Gastrocnemius medialis (tissue), 4 donors: ENCODE results near the gene PLA2G2A. TPM values are rescaled to one million over a fixed set of nuclear protein-coding genes. Genes with fewer than 3 reads are reported as not detected.

Experiments used
- ATAC-seq, 2 donors: fragments of 150-250 bp; one replicate each; pipeline ENCODE4 v1.9.1; 2016
- DNase-seq, 2 donors: peaks; one replicate each; pipeline ENCODE4 v3.0.0-alpha.2; 2019
- H3K27ac ChIP-seq, 4 donors: fragments of 200-600 bp; sonication (generic); 1 replicate in 1 of 4; 2 replicates in 3 of 4; pipeline ENCODE4 v1.5.1; 2016 to 2018; ENCODE audit warnings: mild to moderate bottlenecking in 2 of 4, moderate library complexity in 1 of 4
- H3K27me3 ChIP-seq, 3 donors: fragments of 200-600 bp; sonication (generic) in 2 of 3; 1 replicate in 1 of 3; 2 replicates in 2 of 3; pipeline versions ENCODE4 v1.5.1 to v1.6.0; 2016 to 2019; ENCODE audit warnings: mild to moderate bottlenecking in 1 of 3, moderate library complexity in 1 of 3
- H3K36me3 ChIP-seq, 2 donors: fragments of 200-600 bp; sonication (generic) in 1 of 2; one replicate each; pipeline ENCODE4 v1.5.1; 2017 to 2018
- H3K4me1 ChIP-seq, 2 donors: fragments of 200-600 bp; sonication (generic) in 1 of 2; one replicate each; pipeline ENCODE4 v1.5.1; 2016 to 2017; ENCODE audit warnings: mild to moderate bottlenecking in 2 of 2
- H3K4me3 ChIP-seq, 4 donors: fragments of 200-600 bp; sonication (generic) in 3 of 4; 1 replicate in 1 of 4; 2 replicates in 3 of 4; pipeline ENCODE4 v1.5.1; 2016 to 2019; ENCODE audit warnings: mild to moderate bottlenecking in 2 of 4
- H3K9me3 ChIP-seq, 3 donors: fragments of 200-600 bp; sonication (generic) in 2 of 3; 1 replicate in 1 of 3; 2 replicates in 2 of 3; pipeline ENCODE4 v1.5.1; 2016 to 2019
- POLR2A ChIP-seq, 2 donors: fragments of 450-650 bp; IDR thresholded peaks; one replicate each; pipeline ENCODE4 v1.6.1; 2017; ENCODE audit warnings: antibody characterized with exemption in 2 of 2, mild to moderate bottlenecking in 2 of 2, moderate library complexity in 2 of 2
- in situ Hi-C, 4 donors: fragments of 200-750 bp; cut with MboI; loops; one replicate each; pipeline versions ENCODE4 v1.15.0 to v1.8.0; 2017; ENCODE audit warnings: low sequenced_read_pairs in 4 of 4
- intact Hi-C: fragments of 100-400 bp; cut with DNase I; formaldehyde crosslinking; loops from one replicate; pipeline ENCODE4 v1.15.1; 2023; ENCODE audit warnings: low total_unique reads
- total RNA-seq, 4 donors: library from RNA; depleted of rRNA; stranded (reverse); fragments of >200 nt; gene quantifications; one replicate each; pipeline versions ENCODE4 v1.1.0 to v1.2.3, GENCODE V29; 2016
- TF ChIP-seq, protein P1 (sequence below), 5 experiments: fragments of 450-650 bp in 3 of 5; fragments of 200-600 bp in 2 of 5; sonication (generic) in 2 of 5; IDR thresholded peaks in 4 of 5; conservative IDR thresholded peaks in 1 of 5; 1 replicate in 4 of 5; 2 replicates in 1 of 5; pipeline ENCODE4 v1.5.1; 2016 to 2019; ENCODE audit warnings: antibody characterized with exemption in 5 of 5, mild to moderate bottlenecking in 3 of 5, moderate library complexity in 3 of 5

Gene PLA2G2A
- total RNA-seq, 4 donors from 2014 or later: 6.2 to 19.3 (median 13.6) TPM

DNA sequence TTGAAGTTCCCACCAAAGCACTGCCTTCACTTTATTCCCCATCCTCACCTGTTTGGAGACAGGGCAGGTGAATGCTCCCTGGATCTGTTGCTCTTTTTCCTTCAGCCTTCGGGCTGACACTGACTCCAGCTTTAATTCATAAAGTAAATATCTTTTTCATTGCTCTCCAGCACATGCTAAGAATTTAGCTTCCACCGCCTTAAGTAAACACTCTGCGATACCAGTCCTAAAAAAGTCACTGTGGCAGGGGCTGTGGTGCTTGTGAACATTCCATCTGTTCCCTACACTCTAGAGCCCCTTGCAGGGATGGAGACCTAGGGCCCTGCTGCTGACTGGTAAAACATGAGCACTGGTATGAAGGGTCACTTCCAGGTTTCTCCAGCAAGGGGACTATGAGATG lies 896 bp upstream of the PLA2G2A start:
- Histone ChIP-seq H3K9me3 (no peaks in the 10 kb centered on the region), H3K36me3 (no peaks in the 10 kb centered on the region), H3K4me1 (no peaks in the 10 kb centered on the region), H3K27me3 (peaks cover 0 to 3% (median 0%) of the 10 kb centered on the region in 3 donors), H3K27ac (no peak overlapping the region), H3K4me3 (no peak overlapping the region)
- intact Hi-C loops (no loop called here), in situ Hi-C loops (loop anchor here in 1 of 4 donors (10.0 kb wide), 1 partner anchor 64 kb away; no protein-coding TSS in a partner anchor)
- ATAC-seq (no peak), DNase-seq (no peak)
- TF ChIP-seq, protein P1, sequence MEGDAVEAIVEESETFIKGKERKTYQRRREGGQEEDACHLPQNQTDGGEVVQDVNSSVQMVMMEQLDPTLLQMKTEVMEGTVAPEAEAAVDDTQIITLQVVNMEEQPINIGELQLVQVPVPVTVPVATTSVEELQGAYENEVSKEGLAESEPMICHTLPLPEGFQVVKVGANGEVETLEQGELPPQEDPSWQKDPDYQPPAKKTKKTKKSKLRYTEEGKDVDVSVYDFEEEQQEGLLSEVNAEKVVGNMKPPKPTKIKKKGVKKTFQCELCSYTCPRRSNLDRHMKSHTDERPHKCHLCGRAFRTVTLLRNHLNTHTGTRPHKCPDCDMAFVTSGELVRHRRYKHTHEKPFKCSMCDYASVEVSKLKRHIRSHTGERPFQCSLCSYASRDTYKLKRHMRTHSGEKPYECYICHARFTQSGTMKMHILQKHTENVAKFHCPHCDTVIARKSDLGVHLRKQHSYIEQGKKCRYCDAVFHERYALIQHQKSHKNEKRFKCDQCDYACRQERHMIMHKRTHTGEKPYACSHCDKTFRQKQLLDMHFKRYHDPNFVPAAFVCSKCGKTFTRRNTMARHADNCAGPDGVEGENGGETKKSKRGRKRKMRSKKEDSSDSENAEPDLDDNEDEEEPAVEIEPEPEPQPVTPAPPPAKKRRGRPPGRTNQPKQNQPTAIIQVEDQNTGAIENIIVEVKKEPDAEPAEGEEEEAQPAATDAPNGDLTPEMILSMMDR (IDR thresholded peaks at IDR 0.05 in 4 of 5, conservative IDR thresholded peaks at IDR 0.05 in 1 of 5): no peak

DNA sequence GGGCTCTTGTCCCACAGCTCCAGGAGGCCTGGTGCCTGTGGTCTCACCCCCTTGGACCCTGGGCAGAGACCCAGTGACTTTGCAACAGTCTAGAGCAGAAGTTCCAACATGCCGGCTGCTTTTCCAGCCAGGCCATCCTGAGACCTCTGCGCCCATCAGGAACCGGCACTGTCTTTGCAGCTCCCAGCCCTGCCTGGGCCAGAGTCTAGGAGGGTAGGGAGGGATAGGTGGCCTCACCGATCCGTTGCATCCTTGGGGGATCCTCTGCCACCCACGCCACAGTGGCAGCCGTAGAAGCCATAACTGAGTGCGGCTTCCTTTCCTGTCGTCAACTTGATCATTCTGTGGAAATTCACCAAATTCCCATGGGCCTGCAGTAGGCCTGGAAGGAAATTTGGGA lies 1.3 kb downstream of the PLA2G2A start:
- peaks cover 0 to 3% (median 0%) of the 10 kb centered on the region in 3 donors for H3K27me3 ChIP-seq
- H3K27ac ChIP-seq: no peak overlapping the region
- ATAC-seq (no peak), DNase-seq (no peak)
- no peak for TF ChIP-seq POLR2A (IDR thresholded peaks at IDR 0.05)
- TF ChIP-seq, protein P1 (IDR thresholded peaks at IDR 0.05 in 4 of 5, conservative IDR thresholded peaks at IDR 0.05 in 1 of 5): no peak
- peak overlapping the region in 1 of 4 donors; percentile 2 for H3K4me3 ChIP-seq
- intact Hi-C loops: no loop called here
- H3K9me3 ChIP-seq: no peaks in the 10 kb centered on the region
- in situ Hi-C loops: no loop called here
- H3K4me1 ChIP-seq: no peaks in the 10 kb centered on the region
- H3K36me3 ChIP-seq: no peaks in the 10 kb centered on the region

DNA sequence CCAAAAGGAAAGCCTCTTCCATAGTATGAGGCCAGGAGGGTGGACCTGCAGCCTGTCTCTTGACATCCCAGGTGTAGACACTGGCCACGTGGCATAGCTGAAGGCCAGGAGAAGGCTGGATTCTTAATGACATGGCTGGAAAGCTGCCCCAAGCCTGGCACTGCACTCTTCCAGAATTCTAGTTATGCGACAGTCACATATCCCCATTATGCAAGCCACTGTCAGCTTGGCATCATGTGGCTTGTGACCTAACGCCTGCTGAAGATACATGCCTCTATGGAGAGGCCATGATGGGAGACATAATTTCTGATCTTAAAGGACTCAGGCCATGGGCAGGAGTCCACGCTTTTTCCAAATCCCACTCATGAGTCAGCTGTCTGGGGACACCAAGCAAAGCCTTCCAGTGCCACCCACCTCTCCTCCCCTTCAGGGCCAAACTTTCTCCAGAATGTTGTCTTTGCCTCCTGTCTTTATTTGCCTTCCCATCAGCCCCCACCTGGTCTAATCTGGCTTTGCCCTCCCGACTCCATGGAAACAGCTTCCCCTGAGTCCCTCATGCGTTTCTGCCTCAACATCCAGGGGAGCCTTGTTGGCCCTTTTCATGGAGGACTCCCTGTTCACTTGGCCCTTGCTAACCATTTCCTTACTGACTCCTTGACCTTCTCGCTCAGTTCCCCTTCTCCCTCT lies 3.0 kb downstream of the PLA2G2A start:
- Histone ChIP-seq H3K4me3 (peak overlapping the region in 1 of 4 donors; percentile 1), H3K36me3 (no peaks in the 10 kb centered on the region), H3K27me3 (peaks cover 0 to 3% (median 0%) of the 10 kb centered on the region in 3 donors), H3K4me1 (no peaks in the 10 kb centered on the region), H3K9me3 (no peaks in the 10 kb centered on the region), H3K27ac (no peak overlapping the region)
- ATAC-seq: no peak
- TF ChIP-seq, protein P1 (IDR thresholded peaks at IDR 0.05 in 4 of 5, conservative IDR thresholded peaks at IDR 0.05 in 1 of 5): no peak
- no peak for TF ChIP-seq POLR2A (IDR thresholded peaks at IDR 0.05)
- in situ Hi-C loops (no loop called here), intact Hi-C loops (no loop called here)
- no peak for DNase-seq

DNA sequence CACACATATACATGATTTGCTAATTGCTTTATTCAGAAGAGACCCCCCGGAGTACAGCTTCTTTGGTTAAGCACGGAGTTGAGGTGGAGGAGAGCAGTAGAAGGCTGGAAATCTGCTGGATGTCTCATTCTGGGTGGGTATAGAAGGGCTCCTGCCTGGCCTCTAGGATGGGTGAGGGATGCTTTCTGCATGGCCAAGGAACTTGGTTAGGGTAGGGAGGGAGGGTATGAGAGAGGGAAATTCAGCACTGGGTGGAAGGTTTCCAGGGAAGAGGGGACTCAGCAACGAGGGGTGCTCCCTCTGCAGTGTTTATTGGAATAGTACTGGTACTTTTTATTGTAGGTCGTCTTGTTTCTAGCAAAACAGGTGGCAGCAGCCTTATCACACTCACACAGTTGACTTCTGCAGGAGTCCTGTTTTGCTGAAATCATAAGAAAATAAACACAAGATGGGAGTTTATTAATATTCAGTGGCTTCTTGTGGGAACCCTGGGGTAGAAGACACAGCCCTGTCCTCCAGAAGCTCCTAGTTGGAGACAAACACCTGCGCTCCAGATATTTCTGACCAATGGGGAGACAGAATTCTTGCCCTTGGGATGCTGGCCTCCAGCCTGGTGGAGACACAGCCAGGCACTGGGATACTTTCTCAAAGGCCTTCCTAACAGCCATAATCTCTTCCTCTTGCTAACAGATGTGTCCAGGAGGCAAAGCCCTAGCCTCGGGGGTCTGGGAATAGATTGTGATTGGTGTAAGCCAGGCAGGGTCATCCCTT lies 3.8 kb downstream of the PLA2G2A start:
- no peak for ATAC-seq

More for the DNA sequence above, 3.8 kb downstream of the PLA2G2A start:
- no peaks in the 10 kb centered on the region for H3K27me3 ChIP-seq
- H3K9me3 ChIP-seq: no peaks in the 10 kb centered on the region
- no peaks in the 10 kb centered on the region for H3K4me1 ChIP-seq
- no peak overlapping the region for H3K27ac ChIP-seq
- H3K4me3 ChIP-seq: no peak overlapping the region
- intact Hi-C loops: loop anchor here (1.0 kb wide), 1 partner anchor 177 kb away; no protein-coding TSS in a partner anchor
- in situ Hi-C loops: no loop called here
- no peak for DNase-seq
- H3K36me3 ChIP-seq: no peaks in the 10 kb centered on the region
- TF ChIP-seq, protein P1 (IDR thresholded peaks at IDR 0.05 in 4 of 5, conservative IDR thresholded peaks at IDR 0.05 in 1 of 5): no peak
- TF ChIP-seq POLR2A (IDR thresholded peaks at IDR 0.05): no peak
